Activated naive CD8-positive, alpha-beta T cell (primary cell): ENCODE measurements around the gene RTP5.

Source experiments
- H3K27ac Mint-ChIP-seq: one replicate; pipeline ENCODE4 v1.8.0; 2021; ENCODE audit warnings: mixed read lengths
- H3K27me3 Mint-ChIP-seq: one replicate; pipeline ENCODE4 v1.8.0; 2021; ENCODE audit warnings: mixed read lengths
- H3K36me3 Mint-ChIP-seq: one replicate; pipeline ENCODE4 v1.8.0; 2021; ENCODE audit warnings: mixed read lengths
- H3K4me1 Mint-ChIP-seq: one replicate; pipeline ENCODE4 v1.8.0; 2021; ENCODE audit warnings: low read depth, mixed read lengths
- H3K4me3 Mint-ChIP-seq: one replicate; pipeline ENCODE4 v1.8.0; 2021; ENCODE audit warnings: mild to moderate bottlenecking, mixed read lengths
- H3K9me3 Mint-ChIP-seq: one replicate; pipeline ENCODE4 v1.8.0; 2021; ENCODE audit warnings: low read depth, mixed read lengths

The RTP5 gene

DNA sequence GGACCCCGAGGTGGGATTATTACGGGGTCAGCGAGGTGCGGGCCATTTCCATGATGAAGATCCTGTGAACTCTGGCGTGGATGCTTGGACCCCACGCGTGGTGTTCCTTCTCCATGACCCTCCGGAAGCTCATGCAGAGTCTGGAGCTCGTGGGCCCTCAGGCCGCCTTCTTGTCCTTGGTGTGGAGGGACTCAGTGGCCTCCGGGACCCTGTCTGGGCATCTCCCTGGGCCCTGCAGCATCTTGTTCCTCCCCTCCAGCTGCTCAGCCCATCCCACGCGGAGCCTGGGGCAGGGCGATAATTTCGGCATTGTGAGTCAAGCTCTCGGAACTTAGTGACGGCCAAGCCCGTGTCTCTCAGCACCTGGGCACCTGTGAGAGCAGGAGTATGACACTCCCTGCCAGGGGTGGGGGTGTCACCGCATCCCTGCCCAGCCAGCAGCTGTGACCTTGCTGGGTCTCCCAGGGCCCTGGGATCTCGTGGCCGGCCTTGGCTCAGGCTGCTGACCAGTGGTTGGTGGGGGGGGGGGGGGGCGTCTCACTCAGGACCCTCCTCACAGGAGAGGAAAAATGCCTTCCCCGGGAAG, 24.6 kb downstream of the RTP5 start:
- H3K27ac Mint-ChIP-seq = no peak overlapping the region
- H3K9me3 Mint-ChIP-seq = no peaks in the 10 kb centered on the region
- H3K36me3 Mint-ChIP-seq = peaks cover 3% of the 10 kb centered on the region
- no peak overlapping the region for H3K4me3 Mint-ChIP-seq
- H3K4me1 Mint-ChIP-seq = peaks cover 9% of the 10 kb centered on the region
- H3K27me3 Mint-ChIP-seq = no peaks in the 10 kb centered on the region

DNA sequence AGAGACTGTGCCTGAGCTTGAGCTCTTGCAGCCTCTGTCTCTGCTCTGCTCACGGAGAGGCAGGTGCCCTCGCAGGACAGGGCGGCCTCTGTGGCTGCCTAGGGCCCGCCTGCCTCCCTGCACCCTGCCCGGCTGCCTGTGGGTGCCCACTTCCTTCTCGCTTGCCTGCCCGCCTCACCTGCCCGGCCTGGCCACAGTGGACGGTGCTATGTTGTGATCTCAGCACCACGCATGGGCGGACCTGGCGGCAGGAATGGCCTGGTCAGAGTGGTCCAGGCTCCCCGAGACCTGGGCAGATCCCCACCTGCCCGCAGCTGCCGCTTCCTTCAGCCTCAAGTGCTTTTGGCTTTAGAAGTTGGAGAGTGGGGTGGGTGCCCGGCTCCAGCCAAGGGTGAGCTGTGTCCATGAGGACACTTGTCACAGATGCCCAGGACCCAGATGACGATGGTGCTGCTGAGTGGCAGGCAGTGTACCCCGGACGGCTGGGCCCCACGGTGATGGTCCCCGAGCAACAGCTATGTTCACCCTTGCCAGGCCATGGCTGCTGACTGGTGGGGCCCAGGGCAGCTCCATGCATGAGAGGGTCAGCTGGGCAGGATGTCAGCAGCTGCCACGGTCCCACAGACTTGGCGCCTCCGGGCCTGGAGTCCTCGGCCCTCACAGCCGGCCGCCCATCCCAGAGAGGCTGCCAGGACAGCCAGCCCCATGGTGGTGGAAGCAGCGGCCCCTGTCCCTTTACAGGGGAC, 25.3 kb downstream of the RTP5 start:
- Mint-ChIP-seq H3K27ac (peak overlapping the region; percentile 28), H3K4me1 (peaks cover 4% of the 10 kb centered on the region)

DNA sequence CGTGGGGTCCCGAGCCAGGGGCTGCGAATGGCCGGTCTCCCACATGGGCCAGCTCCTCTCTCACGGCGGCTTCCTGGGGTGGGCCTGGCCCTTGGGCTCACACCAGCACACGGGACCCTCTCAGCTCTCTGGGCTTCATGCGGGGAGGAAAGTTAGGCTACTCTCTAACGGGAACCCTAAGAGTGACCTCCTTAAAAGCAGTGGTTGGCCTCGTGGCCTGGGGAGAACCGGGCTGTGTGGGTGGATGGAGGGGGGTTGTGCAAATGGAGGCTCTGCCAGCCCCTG, 25.8 kb downstream of the RTP5 start:
- no peaks in the 10 kb centered on the region for H3K27me3 Mint-ChIP-seq
- H3K27ac Mint-ChIP-seq = peak overlapping the region; percentile 79
- no peaks in the 10 kb centered on the region for H3K9me3 Mint-ChIP-seq
- no peak overlapping the region for H3K4me3 Mint-ChIP-seq
- H3K36me3 Mint-ChIP-seq = peaks cover 3% of the 10 kb centered on the region
- peaks cover 4% of the 10 kb centered on the region for H3K4me1 Mint-ChIP-seq

More for the DNA sequence above, 25.3 kb downstream of the RTP5 start:
- peaks cover 3% of the 10 kb centered on the region for H3K36me3 Mint-ChIP-seq
- H3K4me3 Mint-ChIP-seq = no peak overlapping the region
- no peaks in the 10 kb centered on the region for H3K9me3 Mint-ChIP-seq
- H3K27me3 Mint-ChIP-seq = no peaks in the 10 kb centered on the region

DNA sequence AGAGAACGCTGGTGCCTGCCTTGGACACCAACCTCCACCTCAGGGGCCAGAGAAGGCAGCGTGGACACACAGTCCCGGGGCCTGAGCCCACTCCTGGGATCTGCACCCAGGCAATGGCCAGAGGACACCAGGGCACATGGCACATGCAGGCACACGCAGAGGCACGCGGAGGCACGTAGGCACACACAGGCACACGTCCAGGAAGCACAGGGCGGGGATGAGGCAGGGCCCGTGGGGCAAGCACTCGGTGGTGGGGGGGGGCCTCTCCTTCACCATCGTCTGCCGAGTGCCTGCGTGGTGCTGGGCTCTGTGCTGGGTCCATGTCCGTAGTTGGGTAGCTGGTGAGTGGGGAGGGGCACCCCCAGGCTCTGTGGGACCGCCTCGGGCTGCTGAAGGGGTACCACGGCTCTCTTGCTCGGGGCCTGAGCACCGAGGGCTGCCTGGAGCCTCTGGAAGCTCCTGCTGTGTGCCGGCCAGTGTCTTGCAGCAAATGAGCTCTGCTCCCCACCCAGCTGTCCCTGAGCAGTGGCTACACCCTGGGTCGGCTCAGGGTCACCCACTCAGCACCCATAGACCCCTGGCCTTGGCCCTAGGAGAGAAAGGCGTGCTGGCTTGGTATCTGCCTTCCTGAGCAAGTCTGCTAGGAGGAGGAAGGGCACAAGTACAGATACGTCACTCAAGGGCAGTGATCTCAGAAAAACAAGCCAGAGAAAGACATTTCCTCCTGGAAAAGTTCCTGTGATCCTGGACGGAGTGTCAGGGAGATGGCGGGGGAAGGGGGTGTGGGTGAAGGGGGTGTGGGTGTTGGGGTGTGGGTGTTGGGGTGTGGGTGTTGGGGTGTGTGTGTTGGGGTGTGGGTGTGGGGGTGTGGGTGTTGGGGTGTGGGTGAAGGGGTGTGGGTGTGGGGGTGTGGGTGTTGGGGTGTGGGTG, 26.4 kb downstream of the RTP5 start:
- no peaks in the 10 kb centered on the region for H3K27me3 Mint-ChIP-seq
- peaks cover 3% of the 10 kb centered on the region for H3K36me3 Mint-ChIP-seq
- H3K4me3 Mint-ChIP-seq = peak overlapping the region; percentile 72
- H3K4me1 Mint-ChIP-seq = peaks cover 4% of the 10 kb centered on the region
- H3K9me3 Mint-ChIP-seq = no peaks in the 10 kb centered on the region
- peak overlapping the region; percentile 97 for H3K27ac Mint-ChIP-seq

DNA sequence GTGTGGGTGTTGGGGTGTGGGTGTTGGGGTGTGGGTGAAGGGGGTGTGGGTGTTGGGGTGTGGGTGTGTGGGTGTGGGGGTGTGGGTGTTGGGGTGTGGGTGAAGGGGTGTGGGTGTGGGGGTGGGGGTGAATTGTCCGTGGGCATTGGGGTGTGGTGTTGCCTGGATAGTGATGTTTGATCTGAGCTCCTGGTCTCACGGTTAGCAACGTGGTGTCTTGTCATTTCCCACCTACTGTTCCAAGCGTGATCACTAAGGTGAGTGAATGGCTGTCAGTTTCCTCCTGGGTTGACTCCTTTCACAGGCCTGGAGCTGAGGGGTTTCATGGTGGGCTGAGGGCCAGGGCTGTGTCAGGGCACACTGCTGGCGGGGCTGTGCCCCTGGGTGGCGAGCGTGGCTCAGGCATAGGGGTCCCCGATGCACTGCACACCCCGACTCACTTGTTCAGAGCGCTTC, 27.2 kb downstream of the RTP5 start:
- H3K36me3 Mint-ChIP-seq = peaks cover 3% of the 10 kb centered on the region
- no peak overlapping the region for H3K4me3 Mint-ChIP-seq
- H3K9me3 Mint-ChIP-seq = no peaks in the 10 kb centered on the region
- H3K27me3 Mint-ChIP-seq = no peaks in the 10 kb centered on the region
- peaks cover 4% of the 10 kb centered on the region for H3K4me1 Mint-ChIP-seq
- peak overlapping the region; percentile 41 for H3K27ac Mint-ChIP-seq

DNA sequence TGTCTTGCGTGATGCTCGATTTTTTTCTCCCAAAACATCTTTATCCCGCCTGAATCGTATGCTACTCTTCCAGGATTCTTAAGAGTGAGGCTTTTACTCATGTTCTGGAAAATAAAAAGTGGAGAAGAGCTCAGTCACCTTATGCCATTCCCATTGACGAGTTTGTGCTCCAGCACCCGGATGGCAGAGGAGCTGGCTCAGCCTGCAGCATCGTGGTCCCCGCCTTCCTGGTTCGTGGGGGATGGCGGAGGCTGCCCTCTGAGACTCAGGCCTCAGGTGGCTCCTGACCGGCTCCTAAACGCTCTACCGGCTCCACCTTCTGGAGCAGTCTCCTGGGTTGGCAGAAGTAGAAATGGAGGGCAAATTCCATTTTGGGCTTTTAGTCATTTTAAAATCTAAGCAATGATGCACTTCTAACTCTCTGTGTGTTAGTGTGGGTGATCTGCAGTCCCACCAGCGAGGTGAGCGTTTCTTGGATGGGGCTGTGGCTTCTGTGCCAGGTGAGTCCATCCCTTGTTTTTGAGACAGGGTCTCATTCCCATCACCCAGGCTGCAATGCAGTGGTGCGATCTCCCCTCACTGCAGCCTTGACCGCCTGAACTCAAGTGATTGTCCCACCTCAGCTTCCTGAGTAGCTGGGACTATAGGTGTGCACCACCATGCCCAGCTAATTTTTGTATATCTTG, 27.8 kb downstream of the RTP5 start:
- no peaks in the 10 kb centered on the region for H3K27me3 Mint-ChIP-seq
- peak overlapping the region; percentile 83 for H3K27ac Mint-ChIP-seq
- no peaks in the 10 kb centered on the region for H3K9me3 Mint-ChIP-seq
- H3K4me3 Mint-ChIP-seq = peak overlapping the region; percentile 35
- peaks cover 3% of the 10 kb centered on the region for H3K36me3 Mint-ChIP-seq
- H3K4me1 Mint-ChIP-seq = peaks cover 4% of the 10 kb centered on the region

DNA sequence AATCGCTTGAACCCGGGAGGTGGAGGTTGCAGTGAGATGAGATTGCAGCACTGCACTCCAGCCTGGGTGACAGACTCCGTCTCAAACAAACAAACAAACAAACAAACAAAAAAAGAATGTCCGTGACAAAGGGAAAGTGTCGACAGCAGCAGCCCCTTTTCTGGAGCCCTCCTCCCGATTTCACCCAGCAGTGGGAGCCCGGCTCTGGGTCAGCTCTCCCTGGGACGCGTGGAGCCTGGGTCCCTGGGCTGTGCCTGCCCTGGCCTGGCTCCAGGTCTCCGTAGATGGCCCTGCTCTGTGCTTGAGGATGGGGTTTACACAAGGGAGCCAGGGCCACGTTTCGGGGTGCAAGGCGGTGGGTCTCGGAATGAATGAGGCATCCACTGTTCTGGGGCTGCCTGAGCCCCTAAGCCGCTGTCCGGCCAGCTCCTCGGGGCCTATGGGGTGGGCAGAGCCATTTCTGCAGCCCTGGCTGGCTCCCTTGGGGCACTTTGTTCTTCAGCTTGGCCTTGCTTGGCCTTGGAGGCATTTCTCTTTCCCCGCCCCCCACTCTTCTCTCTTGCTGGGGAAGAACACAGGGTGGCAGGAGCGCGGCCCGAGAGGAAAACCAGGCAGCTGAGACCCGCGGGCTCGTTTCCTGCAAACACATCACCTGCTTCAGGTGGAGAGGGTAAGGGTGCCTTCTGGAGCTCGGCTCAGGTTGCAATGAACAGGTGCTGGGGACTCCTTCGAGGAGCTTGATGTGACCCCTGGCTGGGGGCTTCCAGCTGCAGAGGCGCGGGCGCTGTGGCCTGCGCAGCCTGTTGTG, 29.1 kb downstream of the RTP5 start:
- no peaks in the 10 kb centered on the region for H3K9me3 Mint-ChIP-seq
- peak overlapping the region; percentile 83 for H3K27ac Mint-ChIP-seq
- no peak overlapping the region for H3K4me3 Mint-ChIP-seq
- H3K27me3 Mint-ChIP-seq = no peaks in the 10 kb centered on the region
- peaks cover 4% of the 10 kb centered on the region for H3K4me1 Mint-ChIP-seq
- peaks cover 3% of the 10 kb centered on the region for H3K36me3 Mint-ChIP-seq

DNA sequence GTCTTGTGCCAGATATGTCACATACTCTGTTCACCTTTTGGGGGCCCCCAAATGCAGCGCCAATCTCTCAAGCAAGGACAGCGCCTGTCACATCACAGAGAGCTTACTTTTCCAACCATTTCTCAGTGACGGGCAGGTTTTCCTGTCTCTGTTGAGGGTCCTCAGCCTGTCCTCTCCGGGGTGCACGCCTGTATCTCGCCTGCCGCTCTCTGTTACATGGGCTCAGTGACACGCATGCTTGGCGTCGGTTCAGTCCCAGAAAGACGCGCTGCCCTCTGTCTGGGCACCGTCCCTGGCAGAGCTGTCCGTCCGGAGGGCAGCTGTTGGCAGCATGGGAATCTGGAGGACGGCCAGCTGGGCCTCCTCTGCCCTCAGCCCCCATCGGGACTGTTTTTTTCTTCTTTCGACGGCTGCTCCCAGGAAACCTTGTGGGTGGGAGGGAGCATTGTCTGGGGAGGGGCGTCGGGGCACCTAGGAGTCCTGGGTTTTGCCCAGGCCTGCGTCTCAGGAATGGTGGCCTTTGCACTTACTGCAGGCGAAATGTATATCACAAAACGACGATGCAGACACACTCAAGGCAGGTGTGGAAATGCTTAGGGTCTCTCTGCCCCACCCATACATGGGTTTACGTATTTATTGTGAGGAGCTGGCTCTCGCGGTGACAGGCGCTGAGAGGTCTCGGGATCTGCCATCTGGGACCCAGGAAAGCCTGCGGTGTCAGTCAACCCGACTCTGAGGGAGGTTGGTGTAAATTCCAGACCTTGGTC, 30.9 kb downstream of the RTP5 start:
- Mint-ChIP-seq H3K27me3 (no peaks in the 10 kb centered on the region), H3K4me1 (peaks cover 4% of the 10 kb centered on the region), H3K9me3 (no peaks in the 10 kb centered on the region), H3K27ac (no peak overlapping the region), H3K36me3 (peaks cover 3% of the 10 kb centered on the region), H3K4me3 (no peak overlapping the region)

DNA sequence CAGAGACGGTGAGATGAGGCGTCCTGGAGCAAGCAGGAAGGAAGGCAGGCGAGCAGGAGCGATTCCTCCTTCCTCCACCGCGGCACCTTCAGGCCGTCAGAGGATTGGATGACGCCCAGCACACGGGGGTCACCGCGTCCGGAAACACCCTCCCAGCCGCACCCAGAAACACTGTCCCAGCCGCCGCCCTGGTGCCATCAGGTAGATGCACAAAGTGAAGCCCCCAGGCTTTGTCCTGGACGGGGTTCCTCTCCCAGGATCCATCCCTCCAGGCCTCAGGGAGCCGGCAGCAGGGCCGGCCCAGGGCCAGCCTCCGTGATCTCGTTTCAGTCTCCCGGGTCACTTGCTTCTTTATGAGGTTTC, 31.5 kb downstream of the RTP5 start:
- peak overlapping the region; percentile 81 for H3K4me3 Mint-ChIP-seq
- no peaks in the 10 kb centered on the region for H3K9me3 Mint-ChIP-seq
- peaks cover 3% of the 10 kb centered on the region for H3K36me3 Mint-ChIP-seq
- H3K27ac Mint-ChIP-seq = no peak overlapping the region
- no peaks in the 10 kb centered on the region for H3K27me3 Mint-ChIP-seq
- H3K4me1 Mint-ChIP-seq = peaks cover 2% of the 10 kb centered on the region

DNA sequence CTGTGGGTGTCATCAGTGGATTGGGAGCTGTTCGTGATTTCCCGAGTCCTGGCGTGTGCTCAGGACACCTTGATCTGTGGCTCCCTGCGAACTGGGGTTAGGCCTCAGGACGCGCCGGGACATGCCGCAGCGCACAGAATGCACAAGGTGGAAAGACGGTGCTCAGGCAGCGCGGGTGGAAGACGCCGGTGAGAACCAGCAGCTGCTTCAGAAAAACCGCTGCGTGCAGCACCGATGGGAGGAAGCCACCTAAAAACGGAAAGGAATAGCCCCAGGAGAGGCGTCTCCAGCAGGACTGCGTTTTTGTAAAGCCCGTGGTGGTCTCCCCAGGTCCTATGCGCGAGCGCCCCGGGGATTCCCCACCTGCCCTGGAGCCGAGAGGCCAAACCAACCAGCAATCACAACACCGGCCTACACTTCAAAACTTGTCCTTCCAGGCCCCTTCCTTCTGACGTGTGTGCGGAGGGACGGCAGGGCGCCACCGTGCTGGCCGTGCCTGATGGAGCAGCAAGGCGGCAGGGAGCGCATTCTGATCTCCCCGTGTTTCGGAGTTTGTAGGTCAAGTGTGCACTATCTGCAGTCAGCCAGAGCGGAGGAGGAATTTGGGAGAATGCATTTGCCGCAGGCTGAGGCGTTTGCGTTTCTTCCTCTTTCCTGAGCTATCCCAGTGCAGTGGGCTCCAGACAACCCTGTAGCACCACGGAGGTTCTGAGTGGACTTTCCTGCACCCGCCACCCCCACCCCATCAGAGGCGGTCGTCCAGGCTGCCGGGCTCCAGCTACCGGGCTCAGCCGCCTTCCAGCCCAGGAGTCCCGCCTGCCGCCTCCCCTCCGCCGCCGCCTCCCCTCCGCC, 32.2 kb downstream of the RTP5 start:
- Mint-ChIP-seq H3K27me3 (no peaks in the 10 kb centered on the region), H3K27ac (no peak overlapping the region), H3K9me3 (no peaks in the 10 kb centered on the region), H3K4me1 (no peaks in the 10 kb centered on the region), H3K4me3 (peak overlapping the region; percentile 81), H3K36me3 (peaks cover 3% of the 10 kb centered on the region)

DNA sequence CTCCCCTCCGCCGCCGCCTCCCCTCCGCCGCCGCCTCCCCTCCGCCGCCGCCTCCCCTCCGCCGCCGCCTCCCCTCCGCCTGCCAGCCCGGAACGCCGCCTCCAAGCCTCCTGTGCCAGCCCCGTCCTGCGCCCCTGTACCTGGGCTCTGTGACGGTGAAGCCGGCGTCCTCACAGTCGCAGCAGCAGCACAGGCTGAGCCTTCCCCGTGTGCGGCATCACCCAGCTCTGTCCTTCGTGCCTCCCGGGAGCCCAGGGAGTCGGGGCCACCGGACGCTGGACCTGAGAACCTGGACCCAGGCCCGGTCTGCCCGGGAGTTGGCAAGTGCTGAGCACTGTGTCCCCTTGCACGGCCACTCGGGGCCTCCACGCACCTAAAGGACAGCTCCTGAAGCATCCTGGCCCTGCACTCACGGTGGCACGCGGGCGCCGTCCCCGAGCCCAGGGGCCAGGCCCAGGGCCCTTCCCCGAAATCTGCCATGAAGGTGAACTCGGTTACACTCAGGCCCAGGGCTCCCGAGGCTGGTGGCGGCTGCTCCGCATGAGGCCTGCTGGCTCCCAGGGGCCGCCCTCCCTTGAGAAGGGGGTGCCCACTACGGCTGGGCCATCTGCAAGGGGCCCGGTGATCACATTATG, 32.9 kb downstream of the RTP5 start:
- Mint-ChIP-seq H3K4me1 (no peaks in the 10 kb centered on the region), H3K4me3 (no peak overlapping the region)

DNA sequence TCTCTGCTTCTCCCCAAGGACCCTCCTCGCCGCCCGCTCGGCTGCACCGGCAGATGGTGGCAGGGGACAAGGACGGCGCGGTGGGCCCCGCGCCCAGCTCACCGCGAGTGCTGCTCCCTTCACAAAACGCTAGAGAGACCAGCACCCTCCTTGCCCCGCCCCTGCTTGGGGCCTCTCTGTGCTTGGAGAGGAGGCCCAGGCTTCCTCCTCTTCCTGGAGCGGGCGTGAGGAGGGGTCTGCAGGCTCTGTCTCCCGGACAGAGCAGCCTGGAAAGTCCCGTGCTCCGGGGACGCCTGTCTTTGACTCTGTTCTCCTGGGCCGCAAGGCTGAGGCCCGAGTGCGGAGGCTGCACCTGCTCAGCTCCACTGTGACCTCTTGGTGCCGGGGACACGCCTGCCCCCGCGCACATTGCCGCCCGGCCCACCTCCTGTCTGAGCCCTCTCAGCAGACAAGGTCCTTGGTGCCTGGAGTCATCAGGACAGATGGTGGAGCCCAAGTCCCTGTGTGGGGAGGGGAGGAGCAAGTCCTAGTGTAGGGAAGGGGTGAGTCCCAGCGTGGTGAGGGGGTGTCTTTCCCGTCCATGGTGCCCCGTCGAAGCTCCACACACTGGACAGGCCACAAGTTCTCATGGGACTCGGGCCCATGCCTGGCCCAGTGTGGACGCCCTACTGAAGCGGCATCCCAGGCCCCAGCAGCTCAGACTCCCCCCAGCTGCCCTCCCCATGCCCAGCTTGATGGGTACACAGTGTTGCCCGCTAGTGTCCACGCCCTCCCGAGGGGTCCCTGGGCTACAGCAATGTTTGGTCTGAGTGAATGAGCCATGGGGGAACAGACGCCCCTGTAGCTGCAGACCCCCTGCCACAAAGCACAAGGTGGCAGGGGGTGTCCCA, 33.8 kb downstream of the RTP5 start:
- no peaks in the 10 kb centered on the region for H3K36me3 Mint-ChIP-seq
- no peaks in the 10 kb centered on the region for H3K4me1 Mint-ChIP-seq
- no peak overlapping the region for H3K27ac Mint-ChIP-seq
- no peak overlapping the region for H3K4me3 Mint-ChIP-seq
- H3K27me3 Mint-ChIP-seq = no peaks in the 10 kb centered on the region
- no peaks in the 10 kb centered on the region for H3K9me3 Mint-ChIP-seq

More for the DNA sequence above, 32.9 kb downstream of the RTP5 start:
- Mint-ChIP-seq H3K9me3 (no peaks in the 10 kb centered on the region), H3K27ac (no peak overlapping the region), H3K36me3 (peaks cover 2% of the 10 kb centered on the region), H3K27me3 (no peaks in the 10 kb centered on the region)
